GM21576 (cell line): ENCODE results near the gene RAB25.
A peak's percentile ranks its signal among the peaks of the same experiment; 100 is the strongest.

Experiments
- ATAC-seq: cut with Tn5 transposase; IDR thresholded peaks from one replicate; pipeline ENCODE4 v1.9.1; 2021; ENCODE audit warnings: mild to moderate bottlenecking, moderate library complexity; ENCODE audit not compliant: unreplicated experiment

Gene RAB25

DNA sequence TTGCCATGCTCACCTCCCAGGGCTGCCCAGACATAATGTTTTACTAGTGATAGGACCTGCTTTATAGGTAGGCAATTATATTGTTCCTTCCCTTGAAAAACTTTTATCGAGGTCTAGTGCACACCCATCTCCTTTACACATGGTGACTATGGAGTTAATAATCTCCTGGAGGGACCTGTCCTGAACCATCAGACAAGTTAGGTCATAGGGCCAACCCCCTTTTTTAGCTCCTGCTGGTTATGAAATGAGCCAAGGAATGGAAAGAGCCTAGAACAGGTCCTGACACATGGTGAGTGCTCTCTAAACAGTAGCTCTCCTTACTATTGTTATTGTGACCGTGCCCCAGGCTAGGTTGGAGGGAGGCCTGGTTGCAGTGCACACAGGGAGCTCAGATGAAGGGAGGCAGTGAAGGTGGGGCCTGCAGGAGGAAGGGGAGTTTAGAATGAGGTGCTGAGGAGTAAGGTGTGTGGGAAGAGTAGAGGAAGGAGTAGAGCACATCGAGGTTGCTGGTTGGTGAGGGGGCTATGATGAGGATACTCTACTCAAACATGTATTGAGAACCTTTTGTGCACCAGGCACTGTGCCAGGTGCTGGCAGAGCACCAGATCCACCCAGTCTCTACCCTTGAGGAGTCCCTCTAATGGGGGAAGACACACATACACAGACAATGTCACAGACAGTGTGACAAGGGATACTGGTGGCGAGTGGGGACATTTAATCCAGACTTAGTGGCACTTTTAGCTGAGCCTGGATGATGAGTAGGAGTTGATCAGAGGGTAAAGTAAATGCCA, 39.4 kb downstream of the RAB25 start:
- ATAC-seq = no peak

- no peak for ATAC-seq
Measured at GRCh38 chr1:156101880-156102279, 40.9 kb downstream of the RAB25 start.

DNA sequence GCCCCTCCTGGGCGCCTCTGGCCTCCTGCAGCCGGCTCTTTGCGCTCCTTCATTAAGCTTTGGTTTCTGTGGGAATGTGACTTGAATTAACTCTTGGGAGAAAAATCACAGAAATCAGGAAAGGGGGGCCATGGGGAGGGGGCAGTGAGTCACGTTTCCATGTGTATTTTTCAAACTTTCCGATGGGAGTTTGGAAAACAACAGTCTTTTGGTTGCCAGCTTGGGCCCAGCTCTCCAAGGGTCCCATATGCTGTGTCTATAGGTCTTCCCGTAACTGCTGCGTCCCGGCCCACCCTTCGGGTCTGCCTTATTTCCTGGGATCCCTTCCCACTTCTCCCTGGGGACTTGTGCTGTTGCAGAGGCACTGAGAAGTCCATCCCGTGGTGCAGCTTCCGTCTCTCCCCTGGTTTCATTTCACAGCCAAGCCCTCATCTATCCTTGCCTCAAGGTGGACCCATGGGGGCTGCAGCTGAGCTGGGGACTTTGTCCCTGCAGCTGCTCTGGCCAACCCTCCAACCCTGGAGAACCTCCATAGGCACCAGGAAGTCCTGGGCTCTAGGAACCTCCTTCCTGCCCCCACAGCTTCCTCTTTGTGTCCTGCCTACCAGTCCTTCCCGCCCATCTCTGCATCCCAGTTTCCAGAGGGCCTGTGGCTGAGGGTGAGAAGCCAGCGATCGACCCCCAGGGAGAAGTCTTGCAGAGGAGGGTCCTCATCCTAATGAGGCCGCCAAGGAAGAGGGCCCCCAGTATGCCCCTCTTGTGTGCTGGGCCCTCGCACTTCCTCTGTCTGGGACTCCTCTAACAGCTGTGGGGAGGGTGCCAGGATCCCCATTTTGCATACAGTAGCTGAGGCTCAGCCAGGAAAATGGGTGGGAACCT, 41.9 kb downstream of the RAB25 start:
- no peak for ATAC-seq

- ATAC-seq = no peak
Measured at GRCh38 chr1:156103521-156103947, 42.6 kb downstream of the RAB25 start.

DNA sequence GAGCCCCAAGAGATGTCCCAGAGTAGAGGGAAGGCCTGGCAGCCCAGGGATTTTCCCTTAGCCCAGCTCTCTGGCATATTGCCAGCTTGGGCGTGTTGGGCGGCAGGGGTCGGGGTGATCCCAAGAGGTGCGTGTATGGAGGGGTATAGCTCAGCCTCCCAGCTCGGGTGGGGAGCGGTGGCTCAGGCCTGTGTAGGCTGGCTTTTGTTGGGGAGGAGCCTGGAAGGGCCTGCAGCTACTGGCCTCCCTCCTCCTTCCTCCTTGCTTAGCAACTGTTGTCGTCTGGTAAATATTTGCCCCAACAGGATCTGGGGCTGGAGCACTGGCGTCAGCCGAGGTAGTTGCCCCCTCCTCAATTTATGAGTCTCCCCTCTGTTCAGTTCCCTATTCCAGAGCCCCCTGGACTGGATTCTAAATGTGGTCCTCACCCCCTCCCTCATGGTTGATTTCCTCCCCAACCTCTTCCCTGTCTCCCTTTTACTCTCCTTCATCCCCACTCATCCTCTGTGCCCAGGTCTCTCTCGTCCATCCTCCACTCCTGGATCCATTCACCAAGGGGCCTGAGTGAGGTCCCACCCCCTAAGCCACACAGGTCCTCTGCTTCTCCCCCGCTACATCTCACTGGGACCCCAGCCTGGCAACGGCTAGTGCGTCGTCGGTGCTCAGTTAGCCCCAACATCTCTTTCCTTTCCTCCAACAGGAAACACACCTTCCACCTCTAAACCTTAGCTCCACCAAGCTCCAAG, 43.3 kb downstream of the RAB25 start:
- no peak for ATAC-seq

GRCh38 chr1:156104861-156105832, 44.2 kb downstream of the RAB25 start:
- no peak for ATAC-seq

DNA sequence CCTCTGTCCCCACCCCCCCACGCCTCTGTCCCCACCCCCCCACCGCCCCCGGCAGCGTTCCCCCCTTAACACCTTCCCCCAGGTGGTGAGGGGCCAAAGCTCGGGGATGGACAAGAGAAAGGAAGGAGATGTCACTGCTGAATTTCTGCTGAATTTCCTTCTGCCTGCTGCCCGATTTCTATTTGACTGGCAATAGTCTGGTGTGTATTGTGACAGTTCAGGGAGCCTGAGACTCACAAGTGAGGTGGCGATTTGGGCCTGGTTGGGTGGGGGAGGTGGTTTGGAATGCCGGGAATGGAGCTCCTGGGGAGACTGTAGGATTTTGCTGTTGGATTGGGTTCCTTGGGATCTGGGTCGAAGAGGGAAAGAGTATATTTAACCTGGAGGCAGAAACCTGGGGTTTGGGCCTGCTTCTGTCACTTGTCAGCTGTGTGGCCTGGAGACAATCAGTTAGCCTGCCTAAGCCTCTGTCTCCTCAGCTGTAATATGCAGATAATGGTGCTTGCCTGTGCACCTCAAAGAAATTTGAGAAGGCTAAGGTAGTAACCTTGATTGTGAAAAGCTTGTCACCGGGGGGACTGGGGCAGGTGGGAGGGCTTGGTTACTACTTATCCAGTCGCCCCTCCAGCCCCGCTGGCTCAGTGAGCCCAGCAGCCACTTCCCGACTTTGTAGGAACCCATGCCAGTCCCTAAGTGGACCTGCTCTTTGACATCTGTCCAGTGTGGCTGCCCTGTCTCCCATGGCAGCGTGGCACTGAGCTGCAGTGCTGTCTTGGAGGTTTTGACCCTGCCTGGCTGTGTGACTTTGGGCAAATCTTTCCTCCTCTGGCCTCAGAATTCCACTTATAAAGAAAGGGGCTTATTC, 45.9 kb downstream of the RAB25 start:
- no peak for ATAC-seq

DNA sequence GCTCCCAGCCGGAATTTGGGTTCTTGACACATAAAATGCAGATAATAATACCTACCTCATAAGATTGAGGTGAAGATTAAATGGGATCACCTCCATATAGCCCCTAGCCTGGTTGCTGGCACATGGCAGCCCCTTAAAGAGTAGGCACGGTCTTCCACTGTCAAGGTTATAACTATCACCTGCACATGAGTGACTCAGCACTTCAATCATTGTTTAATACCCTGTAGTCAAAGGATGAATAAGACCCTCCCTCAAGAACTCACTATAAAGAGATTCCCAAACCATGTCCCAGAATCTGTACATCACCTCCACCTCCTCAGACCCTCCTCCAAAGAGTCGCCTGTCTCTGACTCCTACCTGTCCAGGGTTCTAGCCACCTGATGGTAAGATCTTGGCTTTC, 47.1 kb downstream of the RAB25 start:
- ATAC-seq = no peak

- no peak for ATAC-seq
Measured at GRCh38 chr1:156108664-156109241, 47.8 kb downstream of the RAB25 start.

GRCh38 chr1:156110252-156110651, 49.3 kb downstream of the RAB25 start:
- ATAC-seq = no peak

DNA sequence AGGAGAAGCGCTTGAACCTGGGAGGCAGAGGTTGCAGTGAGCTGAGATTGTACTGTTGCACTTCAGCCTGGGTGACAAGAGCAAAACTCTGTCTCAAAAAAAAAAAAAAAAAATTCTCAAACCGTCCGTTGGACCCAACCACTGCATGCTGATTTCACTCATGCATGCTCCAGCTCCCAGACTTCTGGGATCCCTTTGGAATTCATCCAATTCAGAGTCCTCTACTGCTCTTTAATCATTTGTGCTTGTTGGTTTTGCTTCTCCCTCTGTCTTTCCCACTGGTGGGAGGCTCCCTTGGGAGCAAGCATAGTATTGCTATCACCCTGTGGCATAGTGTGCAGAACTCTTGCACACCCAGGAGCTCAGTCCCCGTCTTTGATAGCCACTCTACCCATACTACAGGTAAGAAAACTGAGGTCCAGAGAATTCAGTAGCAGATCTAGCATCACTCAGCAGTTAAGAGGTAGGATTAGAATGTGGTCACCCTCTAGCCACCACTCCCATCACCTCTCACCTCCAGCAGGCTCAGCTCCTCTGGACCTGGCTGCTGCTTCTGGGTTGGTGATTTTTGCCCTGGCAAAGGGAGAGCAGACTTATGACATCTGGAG, 50.5 kb downstream of the RAB25 start:
- no peak for ATAC-seq

- ATAC-seq = no peak
Measured at GRCh38 chr1:156112276-156113137, 51.5 kb downstream of the RAB25 start.

DNA sequence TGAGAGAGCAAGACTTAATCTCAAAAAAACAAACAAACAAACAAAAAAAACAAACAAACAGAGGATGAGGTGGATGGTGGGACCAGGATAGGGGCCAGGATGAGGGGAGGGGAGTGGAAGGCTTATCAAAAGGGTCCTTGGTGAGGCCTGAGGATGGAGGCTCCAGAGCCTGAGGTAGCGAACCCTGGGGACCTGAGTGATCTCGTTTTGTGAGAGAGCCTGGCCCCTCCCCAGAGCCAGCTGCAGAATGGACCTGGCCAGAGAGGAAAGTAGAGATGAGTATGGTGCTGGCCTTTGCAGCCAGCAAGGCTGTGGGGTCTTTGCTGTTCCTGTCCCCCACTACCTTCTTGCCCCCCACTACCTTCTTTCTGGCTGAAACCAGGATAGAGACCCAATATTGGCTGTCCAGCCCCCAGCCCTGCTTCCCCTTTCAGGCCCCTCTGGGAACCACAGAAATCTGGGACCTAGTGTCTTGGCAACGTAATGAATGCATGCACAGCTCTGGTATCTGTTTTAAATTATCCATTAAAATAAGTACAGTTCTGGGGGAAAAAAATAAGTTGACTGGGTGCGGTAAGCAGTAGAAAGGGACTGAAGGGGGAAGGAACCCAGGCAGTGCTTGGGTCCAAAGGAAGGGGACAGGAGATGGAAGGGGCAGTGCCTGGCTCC, 52.5 kb downstream of the RAB25 start:
- ATAC-seq = no peak

DNA sequence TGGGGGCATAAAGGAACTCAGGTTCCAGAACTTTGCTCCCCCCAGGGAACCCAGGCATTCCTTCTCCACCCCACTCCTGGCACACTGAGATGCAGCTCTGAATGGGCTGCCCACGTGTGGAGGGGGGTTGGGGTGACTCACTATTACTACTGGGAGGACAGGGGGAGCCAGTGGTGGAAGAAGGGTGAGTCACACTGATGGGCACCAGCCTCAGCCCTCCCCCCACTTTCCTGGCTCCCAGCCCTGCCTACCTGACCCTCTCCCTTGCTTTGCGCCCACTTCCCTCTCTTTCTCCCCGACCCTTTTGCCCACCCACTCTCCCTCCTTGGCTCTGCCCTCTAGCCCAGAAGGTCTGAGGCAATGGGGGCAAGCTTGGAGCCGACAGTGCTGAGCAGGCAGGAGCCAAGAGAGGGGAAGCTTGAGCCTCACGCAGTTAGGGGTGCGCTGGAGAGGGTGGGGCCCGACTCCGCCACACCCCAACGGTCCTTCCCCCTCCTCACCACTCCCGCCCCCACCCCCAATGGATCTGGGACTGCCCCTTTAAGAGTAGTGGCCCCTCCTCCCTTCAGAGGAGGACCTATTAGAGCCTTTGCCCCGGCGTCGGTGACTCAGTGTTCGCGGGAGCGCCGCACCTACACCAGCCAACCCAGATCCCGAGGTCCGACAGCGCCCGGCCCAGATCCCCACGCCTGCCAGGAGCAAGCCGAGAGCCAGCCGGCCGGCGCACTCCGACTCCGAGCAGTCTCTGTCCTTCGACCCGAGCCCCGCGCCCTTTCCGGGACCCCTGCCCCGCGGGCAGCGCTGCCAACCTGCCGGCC, 53.4 kb downstream of the RAB25 start, which contains the start of gene LMNA:
Gene LMNA, plus strand, starts transcription at position 611 of the 818 bp plus-strand sequence. CDS start 208 bp downstream, outside the sequence.
- ATAC-seq = peak; percentile 62

DNA sequence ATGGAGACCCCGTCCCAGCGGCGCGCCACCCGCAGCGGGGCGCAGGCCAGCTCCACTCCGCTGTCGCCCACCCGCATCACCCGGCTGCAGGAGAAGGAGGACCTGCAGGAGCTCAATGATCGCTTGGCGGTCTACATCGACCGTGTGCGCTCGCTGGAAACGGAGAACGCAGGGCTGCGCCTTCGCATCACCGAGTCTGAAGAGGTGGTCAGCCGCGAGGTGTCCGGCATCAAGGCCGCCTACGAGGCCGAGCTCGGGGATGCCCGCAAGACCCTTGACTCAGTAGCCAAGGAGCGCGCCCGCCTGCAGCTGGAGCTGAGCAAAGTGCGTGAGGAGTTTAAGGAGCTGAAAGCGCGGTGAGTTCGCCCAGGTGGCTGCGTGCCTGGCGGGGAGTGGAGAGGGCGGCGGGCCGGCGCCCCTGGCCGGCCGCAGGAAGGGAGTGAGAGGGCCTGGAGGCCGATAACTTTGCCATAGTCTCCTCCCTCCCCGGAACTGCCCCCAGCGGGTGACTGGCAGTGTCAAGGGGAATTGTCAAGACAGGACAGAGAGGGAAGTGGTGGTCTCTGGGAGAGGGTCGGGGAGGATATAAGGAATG, 54.1 kb downstream of the RAB25 start:
- ATAC-seq = no peak
